Panc1 (cell line): ENCODE measurements around the gene TNFSF12. TPM values are rescaled to one million over a fixed set of nuclear protein-coding genes. Genes with fewer than 3 reads are reported as not detected.

Source experiments
- ATAC-seq: fragments of 200-7000 bp; cut with Tn5 transposase; 2 replicates; pipeline ENCODE4 v1.9.1; 2020; ENCODE audit warnings: mild to moderate bottlenecking, moderate library complexity
- BruUV-seq: library from RNA; stranded (reverse); fragments of 400-500 nt; replicated peaks from 2 replicates; lab custom pipeline; 2021; lab: Mats Ljungman, UMichigan
- CTCF ChIA-PET: fragments of 300-600 bp; sonication (Branson Sonifier 250); formaldehyde crosslinking; loops from one replicate; lab custom pipeline; 2022; ENCODE audit warnings: antibody characterized with exemption; lab: Charles Lee
- POLR2A ChIA-PET: fragments of 300-600 bp; sonication (Branson Sonifier 250); formaldehyde crosslinking; loops from one replicate; lab custom pipeline; 2022; ENCODE audit warnings: antibody characterized with exemption; lab: Charles Lee
- DNase-seq: peaks from one replicate; pipeline ENCODE4 v3.0.0-alpha.2; 2010; ENCODE audit warnings: low read depth, low spot score
- H3K27ac ChIP-seq: 2 replicates; pipeline ENCODE4 v1.5.1; 2011; ENCODE audit warnings: mild to moderate bottlenecking, low read length, inconsistent platforms
- H3K27me3 ChIP-seq: fragments of 200-500 bp; sonication (Bioruptor generic); 2 replicates; pipeline ENCODE4 v1.6.0; 2014; ENCODE audit warnings: low read length, inconsistent platforms; ENCODE audit not compliant: control insufficient read depth, insufficient read depth
- H3K36me3 ChIP-seq: fragments of 200-500 bp; sonication (Bioruptor generic); 2 replicates; pipeline ENCODE4 v1.5.1; 2014; ENCODE audit warnings: inconsistent platforms, mild to moderate bottlenecking, low read length, moderate library complexity; ENCODE audit not compliant: control insufficient read depth, insufficient read depth
- H3K4me1 ChIP-seq: 2 replicates; pipeline ENCODE4 v1.5.1; 2011; ENCODE audit warnings: inconsistent platforms, mild to moderate bottlenecking, low read length, moderate library complexity; ENCODE audit not compliant: control insufficient read depth, insufficient read depth
- H3K4me3 ChIP-seq, 2 experiments: 2 replicates each; pipeline ENCODE4 v1.5.1; 2011 to 2012; ENCODE audit warnings: low read depth in 2 of 2, low read length in 2 of 2, mild to moderate bottlenecking in 2 of 2, inconsistent platforms in 1 of 2, moderate library complexity in 1 of 2
- H3K9me3 ChIP-seq: fragments of 200-500 bp; sonication (Bioruptor generic); 2 replicates; pipeline ENCODE4 v1.5.1; 2014; ENCODE audit warnings: low read depth, mild to moderate bottlenecking, inconsistent platforms, low read length, moderate library complexity; ENCODE audit not compliant: control insufficient read depth, insufficient read depth
- POLR2AphosphoS5 ChIP-seq: IDR thresholded peaks from 2 replicates; pipeline ENCODE4 v1.6.1; 2012; ENCODE audit warnings: mild to moderate bottlenecking, low read depth, low read length, moderate library complexity
- REST ChIP-seq, 2 experiments: IDR thresholded peaks; 2 replicates each; pipeline ENCODE4 v1.6.1; 2011 to 2012; ENCODE audit warnings: low read depth in 2 of 2, control low read depth in 1 of 2, low read length in 1 of 2, mild to moderate bottlenecking in 1 of 2, moderate library complexity in 1 of 2; ENCODE audit not compliant: insufficient read depth in 1 of 2
- SIN3A ChIP-seq: IDR thresholded peaks from 2 replicates; pipeline ENCODE4 v1.6.1; 2012; ENCODE audit warnings: low read depth, mild to moderate bottlenecking, low read length, moderate library complexity, borderline replicate concordance; ENCODE audit not compliant: insufficient read depth
- TCF7L2 ChIP-seq: IDR thresholded peaks from 2 replicates; pipeline ENCODE4 v1.6.1; 2011; ENCODE audit warnings: mild to moderate bottlenecking, low read depth, low read length, inconsistent platforms
- in situ Hi-C: cut with HindIII; loops from 2 replicates; pipeline ENCODE4 v1.10.0; 2016; ENCODE audit warnings: low sequenced_read_pairs, low pct_unique_long_range_greater_than_20kb
- intact Hi-C: fragments of 100-400 bp; cut with micrococcal nuclease; formaldehyde crosslinking; loops from one replicate; pipeline ENCODE4 v1.10.0; 2022; ENCODE audit not compliant: unreplicated experiment
- total RNA-seq: library from RNA; stranded (reverse); gene quantifications from one replicate; pipeline ENCODE4 v1.2.1, GENCODE V29; 2021; ENCODE audit not compliant: unreplicated experiment
- TF ChIP-seq, protein P1 (sequence below): fragments of 450-650 bp; IDR thresholded peaks from 2 replicates; pipeline ENCODE4 v1.5.1; 2017; ENCODE audit warnings: mild to moderate bottlenecking

The TNFSF12 gene
- total RNA-seq, 1 experiment from 2014 or later, result 12.6 TPM

GRCh38 chr17:7541074-7541621 lies 7.7 kb upstream of the TNFSF12 start:
- Histone ChIP-seq H3K36me3 (no peaks in the 10 kb centered on the region), H3K9me3 (no peaks in the 10 kb centered on the region), H3K4me1 (no peaks in the 10 kb centered on the region), H3K27ac (no peak overlapping the region), H3K27me3 (no peaks in the 10 kb centered on the region), H3K4me3 (no peak overlapping the region)
- in situ Hi-C loops, result no loop called here
- BruUV-seq, result no TSS peak
- ChIA-PET CTCF (no interaction called here), POLR2A (no interaction called here)
- no peak for TF ChIP-seq REST (IDR thresholded peaks at IDR 0.05; ENCODE audit: insufficient read depth in 1 of 2, low read depth in 2 of 2, low read length in 1 of 2)
- TF ChIP-seq POLR2AphosphoS5, result no peak
- TF ChIP-seq TCF7L2, result no peak
- TF ChIP-seq, protein P1, sequence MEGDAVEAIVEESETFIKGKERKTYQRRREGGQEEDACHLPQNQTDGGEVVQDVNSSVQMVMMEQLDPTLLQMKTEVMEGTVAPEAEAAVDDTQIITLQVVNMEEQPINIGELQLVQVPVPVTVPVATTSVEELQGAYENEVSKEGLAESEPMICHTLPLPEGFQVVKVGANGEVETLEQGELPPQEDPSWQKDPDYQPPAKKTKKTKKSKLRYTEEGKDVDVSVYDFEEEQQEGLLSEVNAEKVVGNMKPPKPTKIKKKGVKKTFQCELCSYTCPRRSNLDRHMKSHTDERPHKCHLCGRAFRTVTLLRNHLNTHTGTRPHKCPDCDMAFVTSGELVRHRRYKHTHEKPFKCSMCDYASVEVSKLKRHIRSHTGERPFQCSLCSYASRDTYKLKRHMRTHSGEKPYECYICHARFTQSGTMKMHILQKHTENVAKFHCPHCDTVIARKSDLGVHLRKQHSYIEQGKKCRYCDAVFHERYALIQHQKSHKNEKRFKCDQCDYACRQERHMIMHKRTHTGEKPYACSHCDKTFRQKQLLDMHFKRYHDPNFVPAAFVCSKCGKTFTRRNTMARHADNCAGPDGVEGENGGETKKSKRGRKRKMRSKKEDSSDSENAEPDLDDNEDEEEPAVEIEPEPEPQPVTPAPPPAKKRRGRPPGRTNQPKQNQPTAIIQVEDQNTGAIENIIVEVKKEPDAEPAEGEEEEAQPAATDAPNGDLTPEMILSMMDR, result no peak
- TF ChIP-seq SIN3A, result no peak
- intact Hi-C loops, result no loop called here
- ATAC-seq (no peak), DNase-seq (no peak)

DNA sequence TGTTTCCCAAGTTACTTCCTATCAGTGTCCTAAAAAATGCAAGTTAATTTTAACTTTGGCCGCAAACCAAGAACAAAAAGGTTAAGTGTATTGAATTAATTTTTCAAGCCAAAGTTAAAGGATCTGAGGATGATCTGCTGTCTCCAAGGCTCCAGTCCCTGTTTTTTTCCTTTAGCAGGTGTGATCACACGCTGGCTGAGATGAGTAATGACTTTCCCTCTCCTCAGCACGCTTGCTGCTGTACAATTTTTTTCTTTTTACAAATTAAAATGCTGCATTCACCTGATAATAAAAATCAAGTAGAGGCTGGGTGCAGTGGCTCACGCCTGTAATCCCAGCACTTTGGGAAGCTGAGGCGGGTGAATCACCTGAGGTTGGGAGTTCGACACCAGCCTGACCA lies 3.9 kb upstream of the TNFSF12 start:
- intact Hi-C loops (no loop called here), in situ Hi-C loops (no loop called here)
- ChIA-PET POLR2A (no interaction called here), CTCF (no interaction called here)
- H3K4me3 ChIP-seq, result no peak overlapping the region
- TF ChIP-seq REST (IDR thresholded peaks at IDR 0.05; ENCODE audit: insufficient read depth in 1 of 2, low read depth in 2 of 2, low read length in 1 of 2), result no peak
- TF ChIP-seq TCF7L2, result no peak
- TF ChIP-seq SIN3A, result no peak
- TF ChIP-seq POLR2AphosphoS5, result no peak
- TF ChIP-seq, protein P1, result no peak
- H3K36me3 ChIP-seq, result no peaks in the 10 kb centered on the region
- H3K27ac ChIP-seq, result no peak overlapping the region
- ATAC-seq (no peak), DNase-seq (no peak)
- no peaks in the 10 kb centered on the region for H3K9me3 ChIP-seq
- BruUV-seq, result no TSS peak
- peaks cover 5% of the 10 kb centered on the region; the same call in 1 of the 2 replicates for H3K4me1 ChIP-seq
- H3K27me3 ChIP-seq, result no peaks in the 10 kb centered on the region
